Measurements from ENCODE around the gene FBL.

FBL gene

GRCh38 chr19:39834287-39834841 is 11.8 kb downstream of the FBL start:
- Histone ChIP-seq H3K4me1 (ENCODE audit: control insufficient read depth, insufficient read depth, low read length) (peaks cover 11% of the 10 kb centered on the region), H3K4me3 (ENCODE audit: low read length) (peak overlapping the region; percentile 97), H3K9ac (ENCODE audit: low read length) (no peak overlapping the region), H3K27me3 (ENCODE audit: control insufficient read depth, insufficient read depth, low read length) (no peaks in the 10 kb centered on the region), H3K36me3 (ENCODE audit: control insufficient read depth, insufficient read depth, low read length) (peaks cover 51% of the 10 kb centered on the region), H3K27ac (ENCODE audit: low read depth, low read length) (peak overlapping the region; percentile 73)

- peaks cover 11% of the 10 kb centered on the region for H3K4me1 ChIP-seq (ENCODE audit: control insufficient read depth, insufficient read depth, low read length)
- H3K9ac ChIP-seq (ENCODE audit: low read length): peak within 1 kb of the TSS; percentile 38
- peak within 1 kb of the TSS; percentile 97 for H3K4me3 ChIP-seq (ENCODE audit: low read length)
- H3K27ac ChIP-seq (ENCODE audit: low read depth, low read length): peak within 1 kb of the TSS; percentile 73
- H3K27me3 ChIP-seq (ENCODE audit: control insufficient read depth, insufficient read depth, low read length): no peaks in the 10 kb centered on the region
- peaks cover 46% of the 10 kb centered on the region for H3K36me3 ChIP-seq (ENCODE audit: control insufficient read depth, insufficient read depth, low read length)
Observed at GRCh38 chr19:39833464-39834286, 12.5 kb downstream of the FBL start, which contains the start of gene DYRK1B. Gene DYRK1B (minus strand): TSS chr19:39834162. CDS start chr19:39831867, 2,295 bp downstream.

- Histone ChIP-seq H3K9ac (ENCODE audit: low read length) (peak overlapping the region; percentile 38), H3K4me1 (ENCODE audit: control insufficient read depth, insufficient read depth, low read length) (peaks cover 11% of the 10 kb centered on the region), H3K27me3 (ENCODE audit: control insufficient read depth, insufficient read depth, low read length) (no peaks in the 10 kb centered on the region), H3K36me3 (ENCODE audit: control insufficient read depth, insufficient read depth, low read length) (peaks cover 45% of the 10 kb centered on the region), H3K27ac (ENCODE audit: low read depth, low read length) (peak overlapping the region; percentile 73), H3K4me3 (ENCODE audit: low read length) (peak overlapping the region; percentile 97)
Observed at GRCh38 chr19:39833160-39833463, 13.1 kb downstream of the FBL start.

DNA sequence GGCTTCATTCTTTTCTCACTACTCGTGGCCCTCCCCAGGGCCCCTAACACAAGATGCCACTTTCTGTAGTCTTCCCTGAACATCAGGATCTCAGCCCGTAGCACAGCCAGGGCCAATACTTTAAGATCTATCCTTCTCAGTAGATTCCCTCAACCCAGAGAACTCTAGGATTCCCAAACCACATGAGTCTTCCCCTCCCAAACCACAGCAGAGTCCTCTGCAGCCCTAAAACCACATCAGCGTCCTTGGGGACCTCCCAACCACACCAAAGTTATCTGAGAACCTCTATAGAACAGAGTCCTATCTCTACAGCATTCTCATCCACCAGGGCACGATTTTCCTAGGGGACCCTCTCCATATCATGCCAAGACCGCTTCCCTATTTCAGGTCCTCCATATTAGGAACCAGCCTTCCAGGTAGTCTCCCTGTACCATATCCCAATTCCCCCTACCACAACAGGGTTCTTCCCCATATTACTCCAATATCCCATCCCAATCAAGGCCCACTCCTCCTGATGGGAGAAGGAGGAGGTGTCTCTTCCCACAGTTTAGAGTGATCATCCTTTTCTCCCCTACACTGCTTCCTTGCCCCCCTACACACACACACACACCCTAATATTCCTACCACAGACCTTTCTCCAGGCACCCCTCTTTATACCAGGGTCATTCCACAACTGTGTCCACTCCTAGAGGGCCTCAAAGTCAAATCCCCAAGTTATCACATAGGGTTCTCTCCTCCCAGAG is 13.7 kb downstream of the FBL start:
- Histone ChIP-seq H3K9ac (ENCODE audit: low read length) (no peak overlapping the region), H3K4me1 (ENCODE audit: control insufficient read depth, insufficient read depth, low read length) (peaks cover 11% of the 10 kb centered on the region), H3K4me3 (ENCODE audit: low read length) (peak overlapping the region; percentile 97), H3K27ac (ENCODE audit: low read depth, low read length) (no peak overlapping the region), H3K36me3 (ENCODE audit: control insufficient read depth, insufficient read depth, low read length) (peaks cover 43% of the 10 kb centered on the region), H3K27me3 (ENCODE audit: control insufficient read depth, insufficient read depth, low read length) (no peaks in the 10 kb centered on the region)

- peaks cover 39% of the 10 kb centered on the region for H3K36me3 ChIP-seq (ENCODE audit: control insufficient read depth, insufficient read depth, low read length)
- peaks cover 11% of the 10 kb centered on the region for H3K4me1 ChIP-seq (ENCODE audit: control insufficient read depth, insufficient read depth, low read length)
- H3K27ac ChIP-seq (ENCODE audit: low read depth, low read length): no peak overlapping the region
- H3K9ac ChIP-seq (ENCODE audit: low read length): no peak overlapping the region
- no peak overlapping the region for H3K4me3 ChIP-seq (ENCODE audit: low read length)
- no peaks in the 10 kb centered on the region for H3K27me3 ChIP-seq (ENCODE audit: control insufficient read depth, insufficient read depth, low read length)
Observed at GRCh38 chr19:39831679-39832078, 14.5 kb downstream of the FBL start.

DNA sequence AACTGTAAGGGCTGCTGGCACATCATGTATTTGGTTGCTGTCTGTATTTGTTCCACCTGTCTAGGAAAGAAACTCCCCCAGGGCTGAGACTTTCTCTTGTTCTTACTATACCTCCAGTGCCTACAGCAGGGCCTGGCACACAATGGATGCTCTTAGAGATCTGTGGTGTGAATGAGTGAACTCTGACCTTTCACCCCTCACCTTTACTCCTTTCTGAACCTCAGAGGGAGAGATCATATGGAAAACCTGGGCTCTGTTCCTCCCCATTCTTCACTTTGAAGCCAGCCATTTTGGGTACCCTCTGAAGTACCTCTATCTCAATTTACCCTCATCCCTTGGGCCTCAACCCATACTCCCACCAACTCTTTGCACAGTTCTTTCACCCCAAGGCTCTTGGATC is 15.3 kb downstream of the FBL start:
- Histone ChIP-seq H3K36me3 (ENCODE audit: control insufficient read depth, insufficient read depth, low read length) (peaks cover 32% of the 10 kb centered on the region), H3K9ac (ENCODE audit: low read length) (no peak overlapping the region), H3K4me1 (ENCODE audit: control insufficient read depth, insufficient read depth, low read length) (peaks cover 11% of the 10 kb centered on the region), H3K4me3 (ENCODE audit: low read length) (no peak overlapping the region), H3K27me3 (ENCODE audit: control insufficient read depth, insufficient read depth, low read length) (no peaks in the 10 kb centered on the region), H3K27ac (ENCODE audit: low read depth, low read length) (no peak overlapping the region)

GRCh38 chr19:39830406-39830805 is 15.8 kb downstream of the FBL start:
- Histone ChIP-seq H3K27ac (ENCODE audit: low read depth, low read length) (no peak overlapping the region), H3K4me1 (ENCODE audit: control insufficient read depth, insufficient read depth, low read length) (peaks cover 11% of the 10 kb centered on the region), H3K4me3 (ENCODE audit: low read length) (no peak overlapping the region), H3K27me3 (ENCODE audit: control insufficient read depth, insufficient read depth, low read length) (no peaks in the 10 kb centered on the region), H3K9ac (ENCODE audit: low read length) (no peak overlapping the region), H3K36me3 (ENCODE audit: control insufficient read depth, insufficient read depth, low read length) (peaks cover 28% of the 10 kb centered on the region)

GRCh38 chr19:39829702-39830275 is 16.4 kb downstream of the FBL start:
- H3K4me1 ChIP-seq (ENCODE audit: control insufficient read depth, insufficient read depth, low read length): peaks cover 11% of the 10 kb centered on the region
- H3K9ac ChIP-seq (ENCODE audit: low read length): no peak overlapping the region
- H3K4me3 ChIP-seq (ENCODE audit: low read length): no peak overlapping the region
- no peak overlapping the region for H3K27ac ChIP-seq (ENCODE audit: low read depth, low read length)
- no peaks in the 10 kb centered on the region for H3K27me3 ChIP-seq (ENCODE audit: control insufficient read depth, insufficient read depth, low read length)
- peaks cover 28% of the 10 kb centered on the region for H3K36me3 ChIP-seq (ENCODE audit: control insufficient read depth, insufficient read depth, low read length)

- Histone ChIP-seq H3K4me1 (ENCODE audit: control insufficient read depth, insufficient read depth, low read length) (peaks cover 10% of the 10 kb centered on the region), H3K4me3 (ENCODE audit: low read length) (no peak overlapping the region), H3K27me3 (ENCODE audit: control insufficient read depth, insufficient read depth, low read length) (no peaks in the 10 kb centered on the region), H3K27ac (ENCODE audit: low read depth, low read length) (no peak overlapping the region), H3K36me3 (ENCODE audit: control insufficient read depth, insufficient read depth, low read length) (peaks cover 28% of the 10 kb centered on the region), H3K9ac (ENCODE audit: low read length) (no peak overlapping the region)
Observed at GRCh38 chr19:39828654-39829032, 17.5 kb downstream of the FBL start.

- no peaks in the 10 kb centered on the region for H3K27me3 ChIP-seq (ENCODE audit: control insufficient read depth, insufficient read depth, low read length)
- peaks cover 12% of the 10 kb centered on the region for H3K4me1 ChIP-seq (ENCODE audit: control insufficient read depth, insufficient read depth, low read length)
- H3K9ac ChIP-seq (ENCODE audit: low read length): no peak overlapping the region
- no peak overlapping the region for H3K4me3 ChIP-seq (ENCODE audit: low read length)
- peaks cover 28% of the 10 kb centered on the region for H3K36me3 ChIP-seq (ENCODE audit: control insufficient read depth, insufficient read depth, low read length)
- no peak overlapping the region for H3K27ac ChIP-seq (ENCODE audit: low read depth, low read length)
Observed at GRCh38 chr19:39828015-39828653, 18.0 kb downstream of the FBL start.

GRCh38 chr19:39827216-39827615 is 19.0 kb downstream of the FBL start:
- no peak overlapping the region for H3K4me3 ChIP-seq (ENCODE audit: low read length)
- no peak overlapping the region for H3K9ac ChIP-seq (ENCODE audit: low read length)
- peaks cover 28% of the 10 kb centered on the region for H3K36me3 ChIP-seq (ENCODE audit: control insufficient read depth, insufficient read depth, low read length)
- H3K27ac ChIP-seq (ENCODE audit: low read depth, low read length): no peak overlapping the region
- H3K4me1 ChIP-seq (ENCODE audit: control insufficient read depth, insufficient read depth, low read length): peaks cover 6% of the 10 kb centered on the region
- no peaks in the 10 kb centered on the region for H3K27me3 ChIP-seq (ENCODE audit: control insufficient read depth, insufficient read depth, low read length)
